GM21786 (cell line): ENCODE measurements around the gene SNX9.
A peak's percentile ranks its signal among the peaks of the same experiment; 100 is the strongest.

ENCODE experiments used
- ATAC-seq: cut with Tn5 transposase; IDR thresholded peaks from one replicate; pipeline ENCODE4 v1.9.1; 2021; ENCODE audit not compliant: unreplicated experiment

SNX9 gene

DNA sequence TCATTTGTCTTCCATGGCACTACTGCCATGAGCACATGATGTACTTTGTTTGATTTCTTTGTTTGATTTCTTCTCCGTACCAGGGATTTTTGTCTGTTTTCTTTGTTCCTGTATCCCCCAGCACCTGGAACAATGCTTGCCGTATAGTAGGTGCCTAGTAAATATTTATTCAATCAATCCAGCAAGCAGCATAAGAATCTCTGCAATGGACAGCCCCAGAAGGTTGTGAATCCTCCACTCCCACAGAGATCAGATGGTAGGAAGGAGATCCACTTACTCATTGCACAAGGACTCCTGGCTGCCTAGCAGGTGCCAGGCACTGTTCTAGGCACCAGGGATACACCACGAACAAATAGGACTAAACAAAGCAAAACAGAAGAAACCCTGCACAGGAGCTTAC is 151.9 kb downstream of the SNX9 start:
- no peak for ATAC-seq

GRCh38 chr6:157975456-157975855 is 152.4 kb downstream of the SNX9 start:
- ATAC-seq = no peak

GRCh38 chr6:157976345-157977175 is 153.5 kb downstream of the SNX9 start:
- ATAC-seq = no peak

GRCh38 chr6:157977176-157977804 is 154.2 kb downstream of the SNX9 start:
- ATAC-seq = no peak

GRCh38 chr6:157978021-157978783 is 155.2 kb downstream of the SNX9 start:
- no peak for ATAC-seq

- ATAC-seq = peak; percentile 8
Observed at GRCh38 chr6:157980288-157981131, 157.5 kb downstream of the SNX9 start.

- ATAC-seq = peak; percentile 29
Observed at GRCh38 chr6:157981132-157981394, 158.0 kb downstream of the SNX9 start.

DNA sequence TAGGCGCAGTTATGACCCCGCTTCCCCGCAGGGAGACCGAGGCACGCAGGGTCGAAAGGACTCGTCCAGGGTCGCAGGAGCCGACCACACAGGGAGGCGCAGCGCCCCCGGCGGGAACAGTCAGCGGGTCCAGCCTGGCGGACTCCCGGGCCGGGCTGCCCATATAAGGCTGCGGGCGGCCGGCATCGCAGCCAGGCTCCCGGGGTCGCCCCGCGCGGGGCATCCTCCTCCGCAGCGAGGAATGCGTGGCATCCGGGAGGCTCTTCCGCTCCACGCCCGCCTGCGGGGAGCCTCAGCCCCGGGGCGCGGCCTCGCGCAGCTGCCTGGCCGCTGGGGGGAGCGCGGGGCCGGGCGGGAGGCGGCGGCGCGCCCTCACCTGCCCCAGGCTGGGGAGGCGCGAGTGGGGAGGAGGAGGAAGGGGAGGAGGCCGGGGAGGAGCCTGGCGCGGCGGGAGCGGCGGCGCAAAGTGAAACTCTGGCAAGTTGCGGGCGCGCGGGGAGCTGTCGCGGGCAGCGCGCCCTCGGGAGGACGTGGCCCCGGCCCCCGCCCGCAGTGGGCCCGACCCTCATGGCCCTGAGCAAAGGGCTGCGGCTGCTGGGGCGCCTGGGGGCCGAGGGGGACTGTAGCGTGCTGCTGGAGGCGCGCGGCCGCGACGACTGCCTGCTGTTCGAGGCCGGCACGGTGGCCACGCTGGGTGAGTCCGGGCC is 158.5 kb downstream of the SNX9 start, which contains the start of gene SYNJ2:
TSS of gene SYNJ2 (plus strand) at position 469 of the 707 bp plus-strand sequence. CDS start at position 568, 99 bp downstream.
- peak; percentile 74 for ATAC-seq

GRCh38 chr6:157982102-157982562 is 159.1 kb downstream of the SNX9 start:
- peak; percentile 18 for ATAC-seq

- no peak for ATAC-seq
Observed at GRCh38 chr6:157982563-157983405, 159.7 kb downstream of the SNX9 start.

DNA sequence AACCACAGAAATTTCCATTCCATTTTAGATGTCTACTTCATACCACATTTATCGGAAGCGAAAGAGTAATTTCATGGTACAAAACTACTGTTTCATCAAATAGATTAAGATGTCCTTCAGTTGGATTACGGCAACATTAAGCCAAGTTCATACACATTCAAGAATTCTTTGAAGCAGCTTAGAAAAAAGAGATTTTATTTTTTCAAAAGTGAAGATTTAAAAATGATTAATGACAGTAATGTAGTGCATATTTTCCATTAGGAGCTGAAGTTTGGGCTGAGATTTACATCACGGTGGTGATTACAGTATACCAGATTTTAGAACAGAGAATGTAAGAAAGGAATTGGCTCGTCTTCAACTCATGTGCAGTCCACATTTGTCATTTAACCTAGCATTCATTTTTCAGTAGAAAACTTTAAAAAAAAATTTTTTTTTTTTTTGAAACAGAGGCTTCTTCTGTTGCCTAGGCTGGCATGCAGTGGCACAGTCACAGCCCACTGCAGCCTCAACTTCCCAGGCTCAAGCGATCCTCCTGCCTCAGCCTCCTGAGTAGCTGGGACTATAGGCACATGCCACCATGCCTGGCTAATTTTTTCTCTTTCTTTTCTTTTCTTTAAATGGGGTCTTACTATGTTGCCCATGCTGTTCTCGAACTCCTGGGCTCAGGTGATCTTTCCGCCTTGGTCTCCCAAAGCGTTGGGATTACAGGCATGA is 160.5 kb downstream of the SNX9 start:
- ATAC-seq = no peak

- no peak for ATAC-seq
Observed at GRCh38 chr6:157984128-157984527, 161.1 kb downstream of the SNX9 start.

- ATAC-seq = no peak
Observed at GRCh38 chr6:157984686-157985225, 161.7 kb downstream of the SNX9 start.

GRCh38 chr6:157985378-157986155 is 162.5 kb downstream of the SNX9 start:
- ATAC-seq = no peak

GRCh38 chr6:157987788-157988699 is 165.0 kb downstream of the SNX9 start:
- ATAC-seq = no peak

DNA sequence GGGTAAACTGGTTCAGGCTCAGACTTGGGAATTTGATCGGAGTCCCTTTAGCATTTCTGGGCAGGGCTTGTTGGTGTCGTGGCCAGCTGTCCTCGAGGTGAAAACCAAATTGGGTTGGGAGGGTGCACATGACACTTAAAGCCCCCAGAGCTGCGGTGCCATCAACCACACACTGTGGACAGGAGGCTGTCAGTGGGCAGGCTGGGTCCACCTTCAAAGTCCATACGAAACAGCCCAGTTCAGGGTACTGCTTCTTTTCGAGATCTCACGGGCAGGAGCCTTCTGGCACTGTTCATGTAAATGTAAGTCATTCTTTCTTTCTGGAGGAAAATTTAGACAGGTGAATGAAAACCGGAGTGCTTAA is 165.6 kb downstream of the SNX9 start:
- no peak for ATAC-seq
